CD14-positive monocyte (primary cell): Measurements from ENCODE around the gene ATG7. TPM values are rescaled to one million over a fixed set of nuclear protein-coding genes. Genes with fewer than 3 reads are reported as not detected.

Experiments used
- DNase-seq, 3 donors: peaks; one replicate each; pipeline ENCODE4 v3.0.0-alpha.2; 2011 to 2022
- H2AFZ ChIP-seq: 2 replicates; pipeline ENCODE4 v1.6.0; 2012; ENCODE audit warnings: mild to moderate bottlenecking, low read depth, low read length, inconsistent platforms; ENCODE audit not compliant: insufficient read depth, poor library complexity, severe bottlenecking
- H3K27ac ChIP-seq, 2 donors: 1 replicate in 1 of 2; 2 replicates in 1 of 2; pipeline ENCODE4 v1.5.1; 2012 to 2013; ENCODE audit warnings: low read length in 2 of 2, control low read depth in 1 of 2, inconsistent platforms in 1 of 2, low read depth in 1 of 2, mild to moderate bottlenecking in 1 of 2
- H3K27me3 ChIP-seq, 2 donors: one replicate each; pipeline versions ENCODE4 v1.6.0 to v1.6.1; 2011 to 2013; ENCODE audit warnings: low read length in 2 of 2; ENCODE audit not compliant: control insufficient read depth in 2 of 2, insufficient read depth in 2 of 2
- H3K36me3 ChIP-seq, 2 donors: replicated peaks in 1 of 2; 1 replicate in 1 of 2; 2 replicates in 1 of 2; pipeline versions ENCODE4 v1.5.1 to v1.6.1; 2012 to 2013; ENCODE audit warnings: low read length in 2 of 2, control low read depth in 1 of 2, inconsistent platforms in 1 of 2, mild to moderate bottlenecking in 1 of 2; ENCODE audit not compliant: insufficient read depth in 2 of 2, control insufficient read depth in 1 of 2
- H3K4me1 ChIP-seq, 2 donors: 1 replicate in 1 of 2; 2 replicates in 1 of 2; pipeline versions ENCODE4 v1.5.1 to v1.6.1; 2012 to 2013; ENCODE audit warnings: low read length in 2 of 2, control low read depth in 1 of 2, inconsistent platforms in 1 of 2, mild to moderate bottlenecking in 1 of 2, moderate library complexity in 1 of 2; ENCODE audit not compliant: insufficient read depth in 2 of 2, control insufficient read depth in 1 of 2
- H3K4me2 ChIP-seq: replicated peaks from 2 replicates; pipeline ENCODE3; 2012; ENCODE audit warnings: low read length, moderate library complexity, mild to moderate bottlenecking; ENCODE audit not compliant: poor library complexity, severe bottlenecking; ENCODE audit errors: extremely low read depth
- H3K4me3 ChIP-seq, 3 experiments: fragments of 200-600 bp in 1 of 3; sonication (generic) in 1 of 3; replicated peaks in 1 of 3; 1 replicate in 2 of 3; 2 replicates in 1 of 3; pipeline ENCODE4 v1.5.1; 2011 to 2013; ENCODE audit warnings: low read length in 3 of 3, mild to moderate bottlenecking in 3 of 3, control low read depth in 2 of 3, low read depth in 2 of 3, inconsistent platforms in 1 of 3, moderate library complexity in 1 of 3
- H3K79me2 ChIP-seq: 2 replicates; pipeline ENCODE4 v1.6.0; 2012; ENCODE audit warnings: mild to moderate bottlenecking, control low read depth, inconsistent platforms, low read length, moderate library complexity; ENCODE audit not compliant: insufficient read depth
- H3K9ac ChIP-seq: 2 replicates; pipeline ENCODE4 v1.6.0; 2017; ENCODE audit warnings: low read length, mild to moderate bottlenecking; ENCODE audit not compliant: insufficient read depth, poor library complexity, severe bottlenecking
- H3K9me3 ChIP-seq, 2 donors: replicated peaks in 1 of 2; 1 replicate in 1 of 2; 2 replicates in 1 of 2; pipeline versions ENCODE4 v1.5.1 to v1.6.1; 2012 to 2013; ENCODE audit warnings: low read length in 2 of 2, control low read depth in 1 of 2; ENCODE audit not compliant: control insufficient read depth in 1 of 2, insufficient read depth in 1 of 2
- H4K20me1 ChIP-seq: 2 replicates; pipeline ENCODE4 v1.6.0; 2012; ENCODE audit warnings: mild to moderate bottlenecking, low read length, control low read depth, moderate library complexity; ENCODE audit not compliant: insufficient read depth
- H3K27ac Mint-ChIP-seq, 7 donors: one replicate each; pipeline ENCODE4 v1.8.0; 2020; ENCODE audit warnings: mild to moderate bottlenecking in 7 of 7, mixed read lengths in 7 of 7, moderate library complexity in 6 of 7, inconsistent platforms in 2 of 7
- H3K27me3 Mint-ChIP-seq, 3 donors: one replicate each; pipeline ENCODE4 v1.8.0; 2021 to 2022; ENCODE audit warnings: low read depth in 3 of 3, mild to moderate bottlenecking in 3 of 3, mixed read lengths in 3 of 3, moderate library complexity in 3 of 3, inconsistent platforms in 1 of 3
- H3K36me3 Mint-ChIP-seq, 2 donors: one replicate each; pipeline ENCODE4 v1.8.0; 2020; ENCODE audit warnings: mixed read lengths in 2 of 2, inconsistent platforms in 1 of 2, mild to moderate bottlenecking in 1 of 2
- H3K4me1 Mint-ChIP-seq: one replicate; pipeline ENCODE4 v1.8.0; 2020; ENCODE audit warnings: mild to moderate bottlenecking, mixed read lengths
- H3K4me3 Mint-ChIP-seq, 2 donors: one replicate each; pipeline ENCODE4 v1.8.0; 2020; ENCODE audit warnings: mild to moderate bottlenecking in 2 of 2, mixed read lengths in 2 of 2, moderate library complexity in 1 of 2
- H3K9me3 Mint-ChIP-seq, 7 donors: one replicate each; pipeline ENCODE4 v1.8.0; 2020 to 2022; ENCODE audit warnings: mixed read lengths in 7 of 7, mild to moderate bottlenecking in 6 of 7, moderate library complexity in 6 of 7, inconsistent platforms in 2 of 7
- CTCF ChIP-seq: fragments of 200-600 bp; IDR thresholded peaks from one replicate; pipeline ENCODE4 v1.8.0; 2022; ENCODE audit warnings: antibody characterized with exemption, mild to moderate bottlenecking
- WGBS: methylation state at CpG from one replicate; pipeline ENCODE4 v1.1.5; 2013; ENCODE audit warnings: missing lambda C conversion rate; ENCODE audit not compliant: insufficient coverage; 5-methylcytosine and 5-hydroxymethylcytosine counted together
- intact Hi-C, 2 donors: fragments of 100-400 bp; cut with micrococcal nuclease; formaldehyde crosslinking; loops; one replicate each; pipeline versions ENCODE4 v1.15.0 to v1.15.1; 2023
- polyA plus RNA-seq, 3 donors: library from polyadenylated mRNA; depleted of rRNA in 1 of 3; unstranded in 2 of 3; stranded (reverse) in 1 of 3; fragments of 300-500 nt in 2 of 3; fragments of >200 nt in 1 of 3; fragmentation: Illumina TruSeq in 2 of 3; gene quantifications; 1 replicate in 2 of 3; 2 replicates in 1 of 3; pipeline ENCODE4 v1.2.3, GENCODE V29; 2012 to 2021

Gene ATG7
- polyA plus RNA-seq, 3 donors = 57.4 to 101 (median 89.7) TPM

- Mint-ChIP-seq H3K4me1 (peaks cover 65% of the 10 kb centered on the region), H3K27me3 (peaks cover 0 to 3% (median 0%) of the 10 kb centered on the region in 3 donors), H3K4me3 (no peak overlapping the region), H3K9me3 (peaks cover 3 to 12% (median 5%) of the 10 kb centered on the region in 7 donors), H3K27ac (no peak overlapping the region), H3K36me3 (peaks cover 7 to 41% of the 10 kb centered on the region in 2 donors)
- Histone ChIP-seq H3K9ac (no peak overlapping the region), H3K27me3 (no peaks in the 10 kb centered on the region), H3K36me3 (peaks cover 0 to 8% of the 10 kb centered on the region in 2 donors), H3K4me1 (peaks cover 41 to 42% of the 10 kb centered on the region in 2 donors), H2AFZ (no peak overlapping the region), H3K27ac (peak overlapping the region in 1 of 2 donors; percentile 13), H3K4me2 (no peak overlapping the region), H3K79me2 (peaks cover 18% of the 10 kb centered on the region), H3K4me3 (no peak overlapping the region), H4K20me1 (peaks cover 98% of the 10 kb centered on the region), H3K9me3 (peaks cover 0 to 17% of the 10 kb centered on the region in 2 donors)
- WGBS = no CpG with 5 or more reads among the region's 2 CpGs
- intact Hi-C loops = no loop called here
- no peak for DNase-seq
- no peak for TF ChIP-seq CTCF
Observed at GRCh38 chr3:11547498-11547897, 275.3 kb downstream of the ATG7 start.

- Histone ChIP-seq H3K4me2 (no peak overlapping the region), H3K9ac (no peak overlapping the region), H3K4me3 (no peak overlapping the region), H3K27me3 (no peaks in the 10 kb centered on the region), H3K4me1 (peaks cover 37% of the 10 kb centered on the region in 2 donors), H2AFZ (no peak overlapping the region), H3K27ac (no peak overlapping the region), H4K20me1 (peaks cover 98% of the 10 kb centered on the region), H3K79me2 (peaks cover 21% of the 10 kb centered on the region), H3K9me3 (peaks cover 0 to 5% of the 10 kb centered on the region in 2 donors), H3K36me3 (peaks cover 3 to 16% of the 10 kb centered on the region in 2 donors)
- WGBS = 75% methylated on average over 5 of the region's 7 CpGs
- TF ChIP-seq CTCF = no peak
- H3K4me1 Mint-ChIP-seq = peaks cover 58% of the 10 kb centered on the region
- H3K27ac Mint-ChIP-seq = peak overlapping the region in 4 of 7 donors; percentile 24 to 68 (median 38)
- H3K4me3 Mint-ChIP-seq = no peak overlapping the region
- H3K36me3 Mint-ChIP-seq = peaks cover 14 to 41% of the 10 kb centered on the region in 2 donors
- peaks cover 0 to 3% (median 0%) of the 10 kb centered on the region in 3 donors for H3K27me3 Mint-ChIP-seq
- intact Hi-C loops = no loop called here
- H3K9me3 Mint-ChIP-seq = peaks cover 0 to 4% (median 3%) of the 10 kb centered on the region in 7 donors
- DNase-seq = no peak
Observed at GRCh38 chr3:11548721-11549131, 276.5 kb downstream of the ATG7 start.
